ENCODE results near the gene CHID1.

Gene CHID1

GRCh38 chr11:910589-911030 lies at the start of gene CHID1:
Gene CHID1 (minus strand): TSS chr11:910810. CDS start chr11:904816, 5,994 bp downstream.
- peak within 1 kb of the TSS; percentile 91 for H3K27ac ChIP-seq
- no peak; the same call in 1 of the 2 replicates for TF ChIP-seq CTCF (conservative IDR thresholded peaks at IDR 0.05)

GRCh38 chr11:959608-960007 lies 49.0 kb upstream of the CHID1 start:
- no peak for TF ChIP-seq CTCF (conservative IDR thresholded peaks at IDR 0.05)
- H3K27ac ChIP-seq = peak overlapping the region; percentile 47; the same call in 1 of the 2 replicates

GRCh38 chr11:959027-959426 lies 48.4 kb upstream of the CHID1 start:
- peak overlapping the region; percentile 47 for H3K27ac ChIP-seq
- TF ChIP-seq CTCF (conservative IDR thresholded peaks at IDR 0.05) = no peak

GRCh38 chr11:958101-958500 lies 47.5 kb upstream of the CHID1 start:
- peak overlapping the region; percentile 47 for H3K27ac ChIP-seq
- TF ChIP-seq CTCF (conservative IDR thresholded peaks at IDR 0.05) = no peak

- TF ChIP-seq CTCF (conservative IDR thresholded peaks at IDR 0.05) = no peak
- H3K27ac ChIP-seq = peak overlapping the region; percentile 89
Measured at GRCh38 chr11:957212-957920, 46.8 kb upstream of the CHID1 start.

- no peak for TF ChIP-seq CTCF (conservative IDR thresholded peaks at IDR 0.05)
- peak overlapping the region; percentile 89 for H3K27ac ChIP-seq
Measured at GRCh38 chr11:955154-956063, 44.8 kb upstream of the CHID1 start.

All from VCaP (cell line).